Smooth muscle cell (in vitro differentiated cells): ENCODE results near the gene PRSS57. TPM values are rescaled to one million over a fixed set of nuclear protein-coding genes. Genes with fewer than 3 reads are reported as not detected.

Experiments used
- DNase-seq: peaks from one replicate; lab custom pipeline; 2025; ENCODE audit not compliant: unreplicated experiment; lab: John Stamatoyannopoulos, UW
- H2AFZ ChIP-seq: fragments of 200-600 bp; sonication (generic); 2 replicates; pipeline ENCODE4 v1.6.0; 2016; ENCODE audit warnings: antibody characterized with exemption, low read depth, mild to moderate bottlenecking
- H3F3A ChIP-seq: fragments of 200-600 bp; sonication (generic); 2 replicates; pipeline ENCODE4 v1.6.0; 2017; ENCODE audit warnings: antibody characterized with exemption, low read depth
- H3K27ac ChIP-seq: fragments of 200-600 bp; sonication (generic); 2 replicates; pipeline ENCODE4 v1.5.1; 2016; ENCODE audit warnings: low read depth, mild to moderate bottlenecking
- H3K27me3 ChIP-seq: fragments of 200-600 bp; sonication (generic); 2 replicates; pipeline ENCODE4 v1.6.1; 2016; ENCODE audit warnings: low read depth, mild to moderate bottlenecking
- H3K36me3 ChIP-seq: fragments of 200-600 bp; sonication (generic); 2 replicates; pipeline ENCODE4 v1.5.1; 2016; ENCODE audit warnings: low read depth
- H3K4me1 ChIP-seq: fragments of 200-600 bp; sonication (generic); 2 replicates; pipeline ENCODE4 v1.5.1; 2016; ENCODE audit warnings: low read depth
- H3K4me2 ChIP-seq: fragments of 200-600 bp; sonication (generic); 2 replicates; pipeline ENCODE4 v1.6.0; 2016; ENCODE audit warnings: mild to moderate bottlenecking
- H3K4me3 ChIP-seq: fragments of 200-600 bp; sonication (generic); 2 replicates; pipeline ENCODE4 v1.5.1; 2016; ENCODE audit warnings: mild to moderate bottlenecking
- H3K79me2 ChIP-seq: fragments of 200-600 bp; sonication (generic); 2 replicates; pipeline ENCODE4 v1.6.0; 2016; ENCODE audit warnings: low read depth, mild to moderate bottlenecking
- H3K9ac ChIP-seq: fragments of 200-600 bp; sonication (generic); 2 replicates; pipeline ENCODE4 v1.6.0; 2016; ENCODE audit warnings: low read depth
- H3K9me3 ChIP-seq: fragments of 200-600 bp; sonication (generic); replicated peaks from 2 replicates; pipeline ENCODE4 v1.5.1; 2016; ENCODE audit warnings: low read depth
- H4K20me1 ChIP-seq: fragments of 200-600 bp; sonication (generic); 2 replicates; pipeline ENCODE4 v1.6.0; 2016; ENCODE audit warnings: low read depth
- CTCF ChIP-seq: fragments of 200-600 bp; sonication (generic); IDR thresholded peaks from 2 replicates; pipeline ENCODE4 v1.5.1; 2017; ENCODE audit warnings: borderline replicate concordance, mild to moderate bottlenecking, antibody characterized with exemption; ENCODE audit not compliant: insufficient read depth, poor library complexity, severe bottlenecking
- WGBS: methylation state at CpG from one replicate; pipeline ENCODE4 v1.1.7; 2016; ENCODE audit warnings: low lambda C conversion rate; 5-methylcytosine and 5-hydroxymethylcytosine counted together
- polyA plus RNA-seq: library from polyadenylated mRNA; unstranded; fragments of >200 nt; fragmentation: Nextera tagmentation; extraction: Ambion mirVana; gene quantifications from 2 replicates; pipeline ENCODE4 v1.2.1, GENCODE V29; 2016
- total RNA-seq: library from RNA; depleted of rRNA; stranded (reverse); fragments of >200 nt; gene quantifications from 2 replicates; pipeline ENCODE4 v1.2.3, GENCODE V29; 2014

Gene PRSS57
- total and polyA plus RNA-seq, 2 experiments from 2014 or later = not detected

- 96% methylated on average over 23 of the region's 25 CpGs for WGBS
- H4K20me1 ChIP-seq = peaks cover 26% of the 10 kb centered on the region
- no peak overlapping the region for H3K9ac ChIP-seq
- no peak for TF ChIP-seq CTCF
- H3K36me3 ChIP-seq = no peaks in the 10 kb centered on the region
- H3K4me2 ChIP-seq = no peak overlapping the region
- no peaks in the 10 kb centered on the region for H3K9me3 ChIP-seq
- H3K27me3 ChIP-seq = no peaks in the 10 kb centered on the region
- no peak for DNase-seq
- no peak overlapping the region for H3K4me3 ChIP-seq
- peaks cover 14% of the 10 kb centered on the region for H3F3A ChIP-seq
- no peak overlapping the region for H2AFZ ChIP-seq
- H3K4me1 ChIP-seq = peaks cover 10% of the 10 kb centered on the region
- H3K27ac ChIP-seq = no peak overlapping the region
- peaks cover 12% of the 10 kb centered on the region for H3K79me2 ChIP-seq
Observed at GRCh38 chr19:682678-683320, 12.5 kb downstream of the PRSS57 start.

- Histone ChIP-seq H3K9ac (no peak overlapping the region), H2AFZ (no peak overlapping the region), H3K27me3 (no peaks in the 10 kb centered on the region), H3K79me2 (peaks cover 18% of the 10 kb centered on the region), H3K4me1 (peaks cover 10% of the 10 kb centered on the region), H3K9me3 (no peaks in the 10 kb centered on the region), H3K4me2 (no peak overlapping the region), H3K4me3 (no peak overlapping the region), H3F3A (peaks cover 14% of the 10 kb centered on the region), H4K20me1 (peaks cover 29% of the 10 kb centered on the region), H3K36me3 (no peaks in the 10 kb centered on the region), H3K27ac (peak overlapping the region; percentile 98)
- no peak for TF ChIP-seq CTCF
- WGBS = 93% methylated on average over 47 of the region's 54 CpGs
- no peak for DNase-seq
Observed at GRCh38 chr19:681029-682019, 13.9 kb downstream of the PRSS57 start.

- peaks cover 10% of the 10 kb centered on the region for H3K4me1 ChIP-seq
- H4K20me1 ChIP-seq = peaks cover 29% of the 10 kb centered on the region
- peak overlapping the region; percentile 92 for H3K9ac ChIP-seq
- 1% methylated on average over 42 of the region's 70 CpGs for WGBS
- H3K27ac ChIP-seq = peak overlapping the region; percentile 98
- H3K9me3 ChIP-seq = no peaks in the 10 kb centered on the region
- no peaks in the 10 kb centered on the region for H3K36me3 ChIP-seq
- peaks cover 18% of the 10 kb centered on the region for H3K79me2 ChIP-seq
- H3K4me3 ChIP-seq = peak overlapping the region; percentile 81
- H3K27me3 ChIP-seq = no peaks in the 10 kb centered on the region
- H3K4me2 ChIP-seq = peak overlapping the region; percentile 99
- no peak overlapping the region for H2AFZ ChIP-seq
- peak; percentile 97 for DNase-seq
- TF ChIP-seq CTCF = peak; percentile 23
- H3F3A ChIP-seq = peaks cover 18% of the 10 kb centered on the region
Observed at GRCh38 chr19:680287-681028, 14.8 kb downstream of the PRSS57 start.
